ENCODE data around the gene CASP14.

GRCh38 chr19:15074371-15074770 is 25.1 kb downstream of the CASP14 start:
- TF ChIP-seq CTCF (IDR thresholded peaks at IDR 0.05) (no peak), POLR2A (IDR thresholded peaks at IDR 0.05) (no peak)

Measured in body of pancreas (tissue), 4 donors.